ENCODE data around the gene NCDN. TPM values are rescaled to one million over a fixed set of nuclear protein-coding genes. Genes with fewer than 3 reads are reported as not detected.
"Not testable (repeated sequence)": the region's sequence is repeated elsewhere in the genome, so short reads cannot be mapped to it uniquely, and the experiment has no call there.

The NCDN gene
- total RNA-seq, 1 experiment from 2014 or later = 11.2 TPM

GRCh38 chr1:35581621-35582020, 24.0 kb downstream of the NCDN start:
- in situ Hi-C loops (cut with HindIII; ENCODE audit: low pct_unique_long_range_greater_than_20kb, low sequenced_read_pairs); DNase-seq (ENCODE audit: low read depth): not testable (repeated sequence)

- DNase-seq (ENCODE audit: low read depth) = no peak
- in situ Hi-C loops (cut with HindIII; ENCODE audit: low pct_unique_long_range_greater_than_20kb, low sequenced_read_pairs) = no loop called here
These were observed 27.7 kb downstream of the NCDN start for GRCh38 chr1:35585281-35585680.

- DNase-seq (ENCODE audit: low read depth); in situ Hi-C loops (cut with HindIII; ENCODE audit: low pct_unique_long_range_greater_than_20kb, low sequenced_read_pairs): not testable (repeated sequence)
These were observed 28.2 kb downstream of the NCDN start for GRCh38 chr1:35585805-35586204.

- in situ Hi-C loops (cut with HindIII; ENCODE audit: low pct_unique_long_range_greater_than_20kb, low sequenced_read_pairs) = no loop called here
- DNase-seq (ENCODE audit: low read depth) = no peak
These were observed 29.2 kb downstream of the NCDN start for GRCh38 chr1:35586808-35587207.

GRCh38 chr1:35587736-35588135, 30.1 kb downstream of the NCDN start:
- DNase-seq (ENCODE audit: low read depth) = no peak
- in situ Hi-C loops (cut with HindIII; ENCODE audit: low pct_unique_long_range_greater_than_20kb, low sequenced_read_pairs) = no loop called here

- DNase-seq (ENCODE audit: low read depth) = no peak
- in situ Hi-C loops (cut with HindIII; ENCODE audit: low pct_unique_long_range_greater_than_20kb, low sequenced_read_pairs) = no loop called here
These were observed 30.8 kb downstream of the NCDN start for GRCh38 chr1:35588197-35588910.

- in situ Hi-C loops (cut with HindIII; ENCODE audit: low pct_unique_long_range_greater_than_20kb, low sequenced_read_pairs) = no loop called here
- no peak for DNase-seq (ENCODE audit: low read depth)
These were observed 32.2 kb downstream of the NCDN start for GRCh38 chr1:35589516-35590427.

GRCh38 chr1:35590476-35591040, 33.0 kb downstream of the NCDN start:
- in situ Hi-C loops (cut with HindIII; ENCODE audit: low pct_unique_long_range_greater_than_20kb, low sequenced_read_pairs) = no loop called here
- DNase-seq (ENCODE audit: low read depth) = no peak

- in situ Hi-C loops (cut with HindIII; ENCODE audit: low pct_unique_long_range_greater_than_20kb, low sequenced_read_pairs) = no loop called here
- no peak for DNase-seq (ENCODE audit: low read depth)
These were observed 33.6 kb downstream of the NCDN start for GRCh38 chr1:35591211-35591610.

GRCh38 chr1:35592991-35593769, 35.6 kb downstream of the NCDN start:
- in situ Hi-C loops (cut with HindIII; ENCODE audit: low pct_unique_long_range_greater_than_20kb, low sequenced_read_pairs) = no loop called here

GRCh38 chr1:35594005-35594760, 36.6 kb downstream of the NCDN start:
- DNase-seq (ENCODE audit: low read depth) = no peak
- in situ Hi-C loops (cut with HindIII; ENCODE audit: low pct_unique_long_range_greater_than_20kb, low sequenced_read_pairs) = no loop called here

More at GRCh38 chr1:35592991-35593769, 35.6 kb downstream of the NCDN start:
- no peak for DNase-seq (ENCODE audit: low read depth)

GRCh38 chr1:35595684-35596083, 38.1 kb downstream of the NCDN start:
- in situ Hi-C loops (cut with HindIII; ENCODE audit: low pct_unique_long_range_greater_than_20kb, low sequenced_read_pairs) = no loop called here
- DNase-seq (ENCODE audit: low read depth) = no peak

GRCh38 chr1:35597870-35598269, 40.3 kb downstream of the NCDN start:
- no peak for DNase-seq (ENCODE audit: low read depth)
- in situ Hi-C loops (cut with HindIII; ENCODE audit: low pct_unique_long_range_greater_than_20kb, low sequenced_read_pairs) = no loop called here

- DNase-seq (ENCODE audit: low read depth) = no peak
- in situ Hi-C loops (cut with HindIII; ENCODE audit: low pct_unique_long_range_greater_than_20kb, low sequenced_read_pairs) = no loop called here
These were observed 41.3 kb downstream of the NCDN start for GRCh38 chr1:35598895-35599294.

GRCh38 chr1:35599411-35599810, 41.8 kb downstream of the NCDN start:
- no peak for DNase-seq (ENCODE audit: low read depth)
- in situ Hi-C loops (cut with HindIII; ENCODE audit: low pct_unique_long_range_greater_than_20kb, low sequenced_read_pairs) = no loop called here

- in situ Hi-C loops (cut with HindIII; ENCODE audit: low pct_unique_long_range_greater_than_20kb, low sequenced_read_pairs) = no loop called here
- no peak for DNase-seq (ENCODE audit: low read depth)
These were observed 43.0 kb downstream of the NCDN start for GRCh38 chr1:35600593-35600992.

GRCh38 chr1:35603468-35603867, 45.9 kb downstream of the NCDN start:
- in situ Hi-C loops (cut with HindIII; ENCODE audit: low pct_unique_long_range_greater_than_20kb, low sequenced_read_pairs) = no loop called here

GRCh38 chr1:35603941-35604340, 46.3 kb downstream of the NCDN start:
- in situ Hi-C loops (cut with HindIII; ENCODE audit: low pct_unique_long_range_greater_than_20kb, low sequenced_read_pairs) = no loop called here
- no peak for DNase-seq (ENCODE audit: low read depth)

More at GRCh38 chr1:35603468-35603867, 45.9 kb downstream of the NCDN start:
- DNase-seq (ENCODE audit: low read depth) = no peak

Measured in Caki2 (cell line).